ENCODE measurements around the gene MAN2B2. TPM values are rescaled to one million over a fixed set of nuclear protein-coding genes. Genes with fewer than 3 reads are reported as not detected.

MAN2B2 gene
- total RNA-seq, 2 donors from 2014 or later = 22.4 to 28.3 TPM

DNA sequence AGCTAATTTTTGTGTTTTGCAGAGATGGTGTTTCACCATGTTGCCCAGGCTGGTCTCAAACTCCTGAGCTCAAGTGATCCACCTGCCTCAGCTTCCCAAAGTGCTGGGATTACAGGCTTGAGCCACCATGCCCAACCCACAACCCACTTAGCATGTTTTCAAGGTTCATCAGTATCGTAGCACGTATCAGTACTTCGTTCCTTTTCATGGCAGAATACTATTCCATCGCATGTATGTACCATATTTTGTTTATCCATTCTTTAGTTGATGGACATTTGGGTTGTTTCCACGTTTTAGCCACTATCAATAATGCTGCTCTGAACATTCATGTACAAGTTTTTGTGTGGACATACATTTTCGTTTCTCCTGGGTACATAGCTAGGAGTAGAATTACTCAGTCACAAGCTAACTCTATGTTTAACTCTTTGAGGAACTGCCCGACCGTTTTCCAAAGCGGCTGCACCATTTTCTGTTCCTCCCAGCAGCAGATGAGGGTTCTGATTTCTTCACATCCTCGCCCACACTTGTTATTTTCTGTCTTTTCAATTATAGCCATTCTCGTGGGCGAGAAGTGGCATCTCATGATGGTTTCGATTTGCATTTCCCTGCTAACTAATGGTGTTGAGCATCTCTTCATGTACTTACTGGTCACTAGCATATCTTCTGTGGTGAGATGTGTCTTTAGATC, 32.5 kb downstream of the MAN2B2 start:
- H3K27me3 ChIP-seq = no peaks in the 10 kb centered on the region
- TF ChIP-seq, protein P1, sequence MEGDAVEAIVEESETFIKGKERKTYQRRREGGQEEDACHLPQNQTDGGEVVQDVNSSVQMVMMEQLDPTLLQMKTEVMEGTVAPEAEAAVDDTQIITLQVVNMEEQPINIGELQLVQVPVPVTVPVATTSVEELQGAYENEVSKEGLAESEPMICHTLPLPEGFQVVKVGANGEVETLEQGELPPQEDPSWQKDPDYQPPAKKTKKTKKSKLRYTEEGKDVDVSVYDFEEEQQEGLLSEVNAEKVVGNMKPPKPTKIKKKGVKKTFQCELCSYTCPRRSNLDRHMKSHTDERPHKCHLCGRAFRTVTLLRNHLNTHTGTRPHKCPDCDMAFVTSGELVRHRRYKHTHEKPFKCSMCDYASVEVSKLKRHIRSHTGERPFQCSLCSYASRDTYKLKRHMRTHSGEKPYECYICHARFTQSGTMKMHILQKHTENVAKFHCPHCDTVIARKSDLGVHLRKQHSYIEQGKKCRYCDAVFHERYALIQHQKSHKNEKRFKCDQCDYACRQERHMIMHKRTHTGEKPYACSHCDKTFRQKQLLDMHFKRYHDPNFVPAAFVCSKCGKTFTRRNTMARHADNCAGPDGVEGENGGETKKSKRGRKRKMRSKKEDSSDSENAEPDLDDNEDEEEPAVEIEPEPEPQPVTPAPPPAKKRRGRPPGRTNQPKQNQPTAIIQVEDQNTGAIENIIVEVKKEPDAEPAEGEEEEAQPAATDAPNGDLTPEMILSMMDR (IDR thresholded peaks at IDR 0.05) = no peak
- TF ChIP-seq POLR2A (IDR thresholded peaks at IDR 0.05) = no peak
- 90% methylated on average over 13 of the region's 13 CpGs for WGBS, 2 donors
- DNase-seq = no peak
- intact Hi-C loops (cut with DNase I) = no loop called here
- H3K36me3 ChIP-seq (replicated peaks in 1 of 2; ENCODE audit: insufficient read depth in 1 of 2, low read depth in 2 of 2) = peaks cover 12 to 15% of the 10 kb centered on the region in 2 donors
- no peak for ATAC-seq
- no peak overlapping the region for H3K27ac ChIP-seq
- H3K4me1 ChIP-seq = no peaks in the 10 kb centered on the region
- no peaks in the 10 kb centered on the region for H3K9me3 ChIP-seq
- H3K4me3 ChIP-seq = no peak overlapping the region

DNA sequence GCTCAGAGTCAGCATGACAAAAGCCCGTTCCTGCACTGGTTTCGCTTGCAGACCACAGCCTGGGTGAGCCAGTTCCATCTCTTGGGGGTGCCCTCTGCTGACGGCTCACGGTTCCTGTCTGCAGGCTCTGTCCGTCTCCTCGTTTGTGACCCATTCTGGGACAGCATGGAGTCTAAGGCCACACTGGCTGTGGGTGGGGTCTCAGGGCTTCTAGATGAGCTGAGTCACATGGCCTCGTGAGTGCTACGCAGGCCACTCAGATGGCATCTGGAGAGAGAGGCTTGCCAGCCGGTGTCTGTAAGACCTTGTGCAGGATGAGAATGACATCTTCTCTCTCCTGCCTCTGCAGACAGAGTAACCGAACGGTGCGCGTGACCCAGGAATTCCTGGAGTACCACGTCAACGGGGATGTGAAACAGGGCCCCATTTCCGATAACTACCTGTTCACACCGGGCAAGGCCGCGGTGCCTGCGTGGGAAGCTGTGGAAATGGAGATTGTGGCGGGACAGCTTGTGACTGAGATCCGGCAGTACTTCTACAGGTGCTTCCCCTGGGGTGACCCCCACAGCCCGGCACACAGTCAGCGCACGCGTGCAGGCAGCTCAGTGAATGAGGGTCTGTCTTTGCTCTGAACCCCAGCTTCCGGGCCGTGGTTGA, 33.9 kb downstream of the MAN2B2 start:
- Histone ChIP-seq H3K27ac (no peak overlapping the region), H3K4me1 (no peaks in the 10 kb centered on the region), H3K9me3 (no peaks in the 10 kb centered on the region), H3K27me3 (no peaks in the 10 kb centered on the region), H3K4me3 (no peak overlapping the region), H3K36me3 (replicated peaks in 1 of 2; ENCODE audit: insufficient read depth in 1 of 2, low read depth in 2 of 2) (peaks cover 12 to 15% of the 10 kb centered on the region in 2 donors)
- TF ChIP-seq, protein P1 (IDR thresholded peaks at IDR 0.05) = no peak
- TF ChIP-seq POLR2A (IDR thresholded peaks at IDR 0.05) = no peak
- intact Hi-C loops (cut with DNase I) = no loop called here
- DNase-seq (no peak), ATAC-seq (no peak)
- WGBS, 2 donors = 89 to 96% methylated on average over 13 to 28 of the region's 28 CpGs

DNA sequence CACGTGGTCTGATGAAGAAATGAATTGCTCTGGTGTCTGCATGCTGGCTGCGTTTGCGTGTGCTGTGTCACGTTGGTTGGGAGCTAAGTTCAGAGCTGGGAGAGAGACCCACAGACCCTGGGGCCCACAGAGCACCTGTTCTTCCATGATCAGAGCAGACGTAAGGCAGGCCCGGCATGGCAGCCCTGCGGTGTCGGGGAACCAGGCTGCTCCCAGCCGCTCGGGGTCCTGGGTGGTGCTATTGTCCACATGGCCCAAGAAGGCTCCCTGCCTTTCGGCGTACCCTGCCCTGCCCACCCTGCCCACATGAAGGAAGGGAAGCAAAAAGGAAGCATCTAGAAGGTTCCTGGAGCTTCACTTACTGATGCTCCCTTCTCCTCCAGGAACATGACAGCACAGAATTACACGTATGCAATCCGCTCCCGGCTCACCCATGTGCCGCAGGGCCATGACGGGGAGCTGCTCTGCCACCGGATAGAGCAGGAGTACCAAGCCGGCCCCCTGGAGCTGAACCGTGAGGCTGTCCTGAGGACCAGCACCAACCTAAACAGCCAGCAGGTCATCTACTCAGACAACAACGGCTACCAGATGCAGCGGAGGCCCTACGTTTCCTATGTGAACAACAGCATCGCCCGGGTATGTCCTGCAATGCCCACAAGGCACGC, 34.6 kb downstream of the MAN2B2 start:
- Histone ChIP-seq H3K9me3 (no peaks in the 10 kb centered on the region), H3K4me1 (no peaks in the 10 kb centered on the region), H3K4me3 (no peak overlapping the region), H3K36me3 (replicated peaks in 1 of 2; ENCODE audit: insufficient read depth in 1 of 2, low read depth in 2 of 2) (peaks cover 12 to 15% of the 10 kb centered on the region in 2 donors), H3K27ac (no peak overlapping the region), H3K27me3 (no peaks in the 10 kb centered on the region)
- TF ChIP-seq POLR2A (IDR thresholded peaks at IDR 0.05) = no peak
- TF ChIP-seq, protein P1 (IDR thresholded peaks at IDR 0.05) = no peak
- DNase-seq (no peak), ATAC-seq (no peak)
- intact Hi-C loops (cut with DNase I) = no loop called here
- 90 to 93% methylated on average over 12 to 26 of the region's 26 CpGs for WGBS, 2 donors

DNA sequence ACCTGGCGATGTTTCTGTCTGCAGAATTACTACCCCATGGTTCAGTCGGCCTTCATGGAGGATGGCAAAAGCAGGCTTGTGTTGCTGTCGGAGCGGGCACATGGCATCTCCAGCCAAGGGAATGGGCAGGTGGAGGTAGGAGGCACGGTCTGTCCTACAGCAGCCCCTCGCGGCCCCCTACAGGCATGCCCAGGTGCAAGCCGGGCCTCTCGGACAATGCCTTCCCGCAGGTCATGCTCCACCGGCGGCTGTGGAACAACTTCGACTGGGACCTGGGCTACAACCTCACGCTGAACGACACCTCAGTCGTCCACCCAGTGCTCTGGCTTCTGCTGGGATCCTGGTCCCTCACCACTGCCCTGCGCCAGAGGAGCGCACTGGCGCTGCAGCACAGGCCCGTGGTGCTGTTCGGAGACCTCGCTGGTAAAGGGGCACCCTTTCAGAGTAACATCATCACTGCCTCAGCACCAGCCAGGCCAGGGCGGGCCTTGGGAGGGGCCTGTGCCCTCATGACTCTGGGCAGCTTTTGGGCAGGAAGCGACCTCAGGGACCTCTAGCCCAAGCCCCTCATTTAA, 36.0 kb downstream of the MAN2B2 start:
- ATAC-seq (no peak), DNase-seq (no peak)
- H3K27me3 ChIP-seq = no peaks in the 10 kb centered on the region
- peaks cover 1 to 8% of the 10 kb centered on the region in 2 donors for H3K36me3 ChIP-seq (replicated peaks in 1 of 2; ENCODE audit: insufficient read depth in 1 of 2, low read depth in 2 of 2)
- intact Hi-C loops (cut with DNase I) = no loop called here
- H3K9me3 ChIP-seq = no peaks in the 10 kb centered on the region
- H3K4me3 ChIP-seq = no peak overlapping the region
- H3K27ac ChIP-seq = no peak overlapping the region
- 94 to 98% methylated on average over 7 to 24 of the region's 24 CpGs for WGBS, 2 donors
- H3K4me1 ChIP-seq = no peaks in the 10 kb centered on the region
- TF ChIP-seq, protein P1 (IDR thresholded peaks at IDR 0.05) = no peak
- no peak for TF ChIP-seq POLR2A (IDR thresholded peaks at IDR 0.05)
